Measurements from ENCODE around the gene ANO1. TPM values are rescaled to one million over a fixed set of nuclear protein-coding genes. Genes with fewer than 3 reads are reported as not detected.

Gene ANO1
- total and polyA plus RNA-seq, 12 donors: 0.67 to 6.7 (median 2.2) TPM

DNA sequence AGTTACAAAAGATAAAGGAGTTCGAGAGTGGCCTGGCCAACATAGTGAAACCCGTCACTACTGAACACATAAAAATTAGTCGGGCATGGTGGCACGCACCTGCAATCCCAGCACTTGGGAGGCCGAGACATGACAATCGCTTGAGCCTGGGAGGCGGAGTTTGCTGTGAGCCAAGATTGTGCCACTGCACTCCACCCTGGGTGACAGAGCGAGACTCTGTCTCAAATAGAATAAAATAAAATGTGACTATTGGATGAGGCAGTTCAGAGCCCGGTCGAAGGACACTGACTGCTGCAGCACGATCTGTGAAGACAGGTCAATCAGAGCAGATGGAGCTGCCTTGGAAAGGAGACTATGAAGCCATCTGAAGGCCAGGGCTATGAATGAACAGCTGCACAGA, 37.7 kb upstream of the ANO1 start:
- peak in 1 of 7 donors; percentile 13 for DNase-seq
- WGBS, 4 donors: 86 to 92% (median 90%) methylated on average over 11 of the region's 11 CpGs
- Histone ChIP-seq H3K4me3 (no peak overlapping the region), H3K9me3 (replicated peaks in 1 of 3) (peaks cover 0 to 11% (median 0%) of the 10 kb centered on the region in 3 donors), H3K36me3 (replicated peaks in 1 of 2) (no peaks in the 10 kb centered on the region), H3K4me1 (replicated peaks in 1 of 2) (no peaks in the 10 kb centered on the region), H3K27ac (no peak overlapping the region), H3K27me3 (no peaks in the 10 kb centered on the region)
- intact Hi-C loops (cut with DNase I): no loop called here
- TF ChIP-seq POLR2A (IDR thresholded peaks at IDR 0.05): no peak
- TF ChIP-seq, protein P1, sequence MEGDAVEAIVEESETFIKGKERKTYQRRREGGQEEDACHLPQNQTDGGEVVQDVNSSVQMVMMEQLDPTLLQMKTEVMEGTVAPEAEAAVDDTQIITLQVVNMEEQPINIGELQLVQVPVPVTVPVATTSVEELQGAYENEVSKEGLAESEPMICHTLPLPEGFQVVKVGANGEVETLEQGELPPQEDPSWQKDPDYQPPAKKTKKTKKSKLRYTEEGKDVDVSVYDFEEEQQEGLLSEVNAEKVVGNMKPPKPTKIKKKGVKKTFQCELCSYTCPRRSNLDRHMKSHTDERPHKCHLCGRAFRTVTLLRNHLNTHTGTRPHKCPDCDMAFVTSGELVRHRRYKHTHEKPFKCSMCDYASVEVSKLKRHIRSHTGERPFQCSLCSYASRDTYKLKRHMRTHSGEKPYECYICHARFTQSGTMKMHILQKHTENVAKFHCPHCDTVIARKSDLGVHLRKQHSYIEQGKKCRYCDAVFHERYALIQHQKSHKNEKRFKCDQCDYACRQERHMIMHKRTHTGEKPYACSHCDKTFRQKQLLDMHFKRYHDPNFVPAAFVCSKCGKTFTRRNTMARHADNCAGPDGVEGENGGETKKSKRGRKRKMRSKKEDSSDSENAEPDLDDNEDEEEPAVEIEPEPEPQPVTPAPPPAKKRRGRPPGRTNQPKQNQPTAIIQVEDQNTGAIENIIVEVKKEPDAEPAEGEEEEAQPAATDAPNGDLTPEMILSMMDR (IDR thresholded peaks at IDR 0.05): no peak

DNA sequence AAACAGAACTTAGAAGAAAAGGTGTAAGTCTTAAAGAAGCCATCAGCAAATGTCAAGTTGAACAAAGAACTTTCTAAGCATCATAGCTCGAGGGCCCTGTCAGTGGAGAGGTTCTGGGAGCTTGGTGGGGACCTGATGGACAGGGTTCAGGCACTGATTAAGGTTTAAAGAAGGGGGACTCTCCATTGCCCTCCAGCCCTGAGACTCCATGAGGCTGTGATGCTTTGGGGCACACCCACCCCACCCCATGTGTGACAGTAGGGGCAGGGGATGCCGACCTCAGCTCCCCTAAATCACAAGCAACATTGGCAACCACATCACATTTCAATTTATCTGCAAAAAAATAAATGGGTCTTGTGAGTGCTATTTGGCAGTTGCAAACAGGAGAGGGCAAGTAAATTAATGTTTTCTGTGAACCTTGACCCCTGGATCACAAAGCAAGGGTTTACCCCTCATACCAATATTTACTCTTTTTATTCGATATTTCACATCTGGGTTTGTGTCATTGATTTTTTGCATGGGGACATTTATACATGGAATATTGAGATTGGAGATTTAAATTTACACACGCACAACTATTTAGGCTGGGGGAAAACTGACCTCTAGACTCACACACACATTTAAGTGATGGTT, 37.1 kb upstream of the ANO1 start:
- H3K36me3 ChIP-seq (replicated peaks in 1 of 2): no peaks in the 10 kb centered on the region
- no peak for TF ChIP-seq POLR2A (IDR thresholded peaks at IDR 0.05)
- TF ChIP-seq, protein P1 (IDR thresholded peaks at IDR 0.05): no peak
- peaks cover 0 to 11% (median 0%) of the 10 kb centered on the region in 3 donors for H3K9me3 ChIP-seq (replicated peaks in 1 of 3)
- H3K4me3 ChIP-seq: no peak overlapping the region
- no peaks in the 10 kb centered on the region for H3K4me1 ChIP-seq (replicated peaks in 1 of 2)
- no peak for DNase-seq
- H3K27ac ChIP-seq: no peak overlapping the region
- 76 to 79% (median 77%) methylated on average over 4 of the region's 4 CpGs for WGBS, 4 donors
- intact Hi-C loops (cut with DNase I): no loop called here
- no peaks in the 10 kb centered on the region for H3K27me3 ChIP-seq

DNA sequence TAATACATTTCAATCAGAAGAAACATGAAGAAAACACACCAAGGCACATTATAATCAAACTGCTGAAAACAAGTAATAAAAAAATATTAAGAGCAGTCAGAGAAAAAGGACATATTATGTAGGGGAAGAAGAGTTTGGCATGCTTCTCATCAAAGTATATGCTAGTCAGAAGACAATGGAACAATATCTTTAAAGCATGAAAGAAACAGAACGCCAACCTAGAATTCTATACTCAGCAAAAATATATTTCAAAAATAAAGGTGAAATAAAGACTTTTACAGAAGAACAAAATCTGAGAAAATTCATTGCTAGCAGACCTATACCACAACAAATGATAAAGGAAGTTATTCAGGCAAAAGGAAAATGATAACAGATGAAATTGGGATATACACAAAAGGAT, 34.6 kb upstream of the ANO1 start:
- H3K27ac ChIP-seq: no peak overlapping the region

DNA sequence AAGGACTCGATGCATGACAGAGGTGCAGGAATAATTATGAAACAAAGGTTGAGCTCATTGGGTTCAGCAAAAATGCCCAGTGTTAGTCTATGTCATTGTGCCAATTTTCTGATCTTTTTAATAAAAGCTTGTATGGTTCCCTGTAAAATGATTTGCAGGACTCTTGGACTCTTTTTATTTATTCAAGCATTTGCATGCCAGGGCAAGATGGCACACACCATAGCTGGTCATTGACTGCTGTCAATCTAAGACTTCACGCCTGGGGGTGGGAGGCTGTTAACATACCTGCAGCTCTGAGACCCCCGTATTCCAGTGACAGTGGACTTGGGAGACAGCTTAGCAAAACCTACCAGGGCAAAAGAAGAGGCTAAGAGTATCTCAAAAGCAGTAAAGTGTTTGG, 32.0 kb upstream of the ANO1 start:
- no peaks in the 10 kb centered on the region for H3K36me3 ChIP-seq (replicated peaks in 1 of 2)
- no peaks in the 10 kb centered on the region for H3K4me1 ChIP-seq (replicated peaks in 1 of 2)
- H3K27me3 ChIP-seq: no peaks in the 10 kb centered on the region
- peak in 1 of 7 donors; percentile 2 for DNase-seq
- H3K27ac ChIP-seq: no peak overlapping the region
- TF ChIP-seq, protein P1 (IDR thresholded peaks at IDR 0.05): no peak
- TF ChIP-seq POLR2A (IDR thresholded peaks at IDR 0.05): no peak
- H3K4me3 ChIP-seq: no peak overlapping the region
- intact Hi-C loops (cut with DNase I): no loop called here
- WGBS, 4 donors: 57 to 73% (median 61%) methylated on average over 3 of the region's 3 CpGs
- H3K9me3 ChIP-seq (replicated peaks in 1 of 3): peaks cover 0 to 11% (median 0%) of the 10 kb centered on the region in 3 donors

More for the DNA sequence above, 34.6 kb upstream of the ANO1 start:
- H3K9me3 ChIP-seq (replicated peaks in 1 of 3): peaks cover 0 to 11% (median 0%) of the 10 kb centered on the region in 3 donors
- H3K4me1 ChIP-seq (replicated peaks in 1 of 2): no peaks in the 10 kb centered on the region
- TF ChIP-seq, protein P1 (IDR thresholded peaks at IDR 0.05): no peak
- TF ChIP-seq POLR2A (IDR thresholded peaks at IDR 0.05): no peak
- DNase-seq: no peak
- no peak overlapping the region for H3K4me3 ChIP-seq
- H3K36me3 ChIP-seq (replicated peaks in 1 of 2): no peaks in the 10 kb centered on the region
- WGBS, 4 donors: 87 to 95% (median 93%) methylated on average over 1 of the region's 1 CpG
- no peaks in the 10 kb centered on the region for H3K27me3 ChIP-seq
- intact Hi-C loops (cut with DNase I): no loop called here
